GM21786 (cell line): ENCODE data around the gene POLR3K.

Experiments
- ATAC-seq: cut with Tn5 transposase; IDR thresholded peaks from one replicate; pipeline ENCODE4 v1.9.1; 2021; ENCODE audit not compliant: unreplicated experiment

The POLR3K gene

DNA sequence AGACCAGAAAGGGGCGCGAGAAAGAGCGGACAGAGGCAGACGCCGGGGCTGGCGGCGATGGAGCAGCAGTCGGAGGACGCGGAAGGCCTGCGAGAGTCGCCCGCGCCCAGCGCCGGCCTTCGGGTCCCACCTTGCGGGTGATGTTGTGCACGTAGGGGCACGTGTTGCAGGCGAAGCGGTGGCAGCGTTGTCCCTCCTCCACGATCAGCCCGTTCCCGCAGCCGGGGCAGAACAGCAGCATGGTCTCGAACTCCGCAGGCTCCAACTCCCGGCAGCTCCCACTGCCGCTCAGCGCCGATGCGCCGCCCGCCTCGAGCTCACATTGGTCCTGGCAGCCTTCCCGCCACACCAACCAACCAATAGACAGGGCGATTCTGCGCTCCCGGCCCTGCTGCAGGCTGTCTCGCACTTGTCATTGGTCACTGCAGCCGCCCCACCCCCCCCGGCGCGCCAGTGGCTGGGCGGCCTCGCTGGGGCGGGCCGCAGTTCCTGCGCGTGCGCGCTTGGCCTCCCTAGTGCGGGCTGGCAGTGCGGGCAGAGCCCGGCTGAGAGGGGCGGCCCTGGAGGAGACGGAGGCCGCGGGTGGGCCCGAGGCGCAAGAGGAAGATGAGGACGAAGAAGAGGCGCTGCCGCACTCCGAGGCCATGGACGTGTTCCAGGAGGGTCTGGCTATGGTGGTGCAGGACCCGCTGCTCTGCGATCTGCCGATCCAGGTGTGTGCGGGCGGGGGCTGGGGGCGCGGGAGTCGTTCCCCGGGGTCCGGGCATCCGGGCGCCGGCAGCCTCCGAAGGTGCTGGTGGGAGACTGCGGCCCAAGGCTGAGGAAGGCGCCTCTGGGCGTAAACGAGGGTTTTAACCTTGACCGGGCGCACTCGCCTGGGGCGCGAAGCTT, at the start of gene POLR3K, which contains the start of gene SNRNP25:
Gene POLR3K (minus strand): TSS at position 263 of the 891 bp plus-strand sequence. CDS start 22 bp downstream, at position 241.
Gene SNRNP25 (plus strand): TSS at position 483 of the 891 bp plus-strand sequence. CDS start 189 bp downstream, at position 672.
- peak; percentile 94 for ATAC-seq

DNA sequence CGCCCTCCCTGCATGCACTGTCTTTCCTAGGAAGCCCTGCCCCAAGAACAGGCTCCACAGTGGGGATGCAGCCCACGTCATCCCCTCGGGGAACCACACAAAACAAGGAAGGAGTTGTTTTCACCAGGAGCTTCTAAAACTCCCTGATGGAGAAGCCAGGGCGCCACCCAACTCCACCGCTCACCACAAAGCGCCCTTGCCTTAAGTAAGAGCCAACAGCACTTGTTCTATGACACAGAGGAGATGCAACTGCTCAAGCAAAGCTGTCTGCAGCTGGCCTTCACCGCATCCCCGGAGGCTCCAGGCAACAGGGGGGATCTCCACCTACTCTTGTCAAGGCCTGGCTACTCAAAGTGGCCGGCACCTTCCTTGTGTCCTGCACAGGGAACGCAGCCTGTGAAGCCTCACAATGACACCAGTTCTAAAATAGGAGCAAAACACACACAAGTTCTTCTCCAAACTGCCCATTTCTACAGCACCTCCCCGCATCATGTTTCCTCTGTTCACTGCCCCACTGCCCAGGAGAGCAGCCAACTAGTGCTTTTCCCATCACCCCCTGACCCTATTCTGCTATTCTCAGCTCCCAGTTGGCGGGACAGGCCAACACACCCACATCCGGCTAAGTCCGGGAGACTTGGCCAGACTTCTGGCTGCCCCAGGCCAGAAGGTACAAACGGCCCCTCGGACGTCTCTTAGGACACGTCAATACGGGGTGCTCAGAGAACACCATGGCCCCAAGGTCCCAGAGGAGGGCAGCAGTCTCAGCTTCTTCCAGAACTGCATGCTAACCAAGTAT, 48.9 kb upstream of the POLR3K start:
- ATAC-seq = no peak

GRCh38 chr16:101586-101985, 48.2 kb upstream of the POLR3K start:
- ATAC-seq = no peak

- ATAC-seq = no peak
Measured at GRCh38 chr16:100989-101388, 47.6 kb upstream of the POLR3K start.

DNA sequence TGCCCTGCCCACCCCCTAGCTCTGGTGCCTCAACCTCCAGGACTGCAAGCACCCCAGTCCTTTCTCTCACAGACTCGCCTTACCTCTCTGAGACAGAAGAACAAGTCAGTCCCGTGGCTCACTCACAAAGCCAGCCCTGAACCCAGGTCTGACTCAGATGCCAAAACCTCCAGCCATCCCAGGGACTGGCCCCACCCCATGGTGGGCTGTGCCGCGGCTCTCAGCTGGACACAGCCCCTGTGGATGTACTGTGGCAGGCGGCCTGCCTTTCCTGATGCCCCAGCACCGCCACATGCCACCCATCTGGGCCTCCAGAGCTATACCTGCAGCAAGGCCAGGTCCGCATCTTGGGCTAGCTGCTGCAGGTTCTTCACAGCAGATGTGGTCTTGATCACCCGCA, 44.4 kb upstream of the POLR3K start:
- no peak for ATAC-seq

DNA sequence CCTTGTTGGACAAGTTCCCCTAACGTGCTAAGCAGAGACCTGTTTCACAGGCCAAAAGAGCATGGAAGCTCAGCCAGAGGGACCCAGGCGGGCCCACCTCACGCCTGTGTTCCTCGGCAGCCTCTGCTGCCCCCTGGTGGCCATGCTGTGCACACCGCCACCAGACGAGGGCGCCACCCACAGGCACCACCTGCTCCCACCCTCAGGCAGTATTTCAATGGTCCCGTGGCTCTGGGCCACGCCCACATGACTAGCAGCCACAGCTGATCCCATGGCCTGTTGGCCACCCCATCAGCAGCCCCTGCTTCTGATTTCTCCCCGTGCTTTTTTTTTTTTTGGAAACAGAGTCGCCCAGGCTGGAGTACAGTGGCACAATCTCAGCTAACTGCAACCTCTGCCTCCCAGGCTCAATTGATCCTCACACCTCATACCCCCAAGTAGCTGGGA, 43.5 kb upstream of the POLR3K start:
- ATAC-seq = peak; percentile 71

DNA sequence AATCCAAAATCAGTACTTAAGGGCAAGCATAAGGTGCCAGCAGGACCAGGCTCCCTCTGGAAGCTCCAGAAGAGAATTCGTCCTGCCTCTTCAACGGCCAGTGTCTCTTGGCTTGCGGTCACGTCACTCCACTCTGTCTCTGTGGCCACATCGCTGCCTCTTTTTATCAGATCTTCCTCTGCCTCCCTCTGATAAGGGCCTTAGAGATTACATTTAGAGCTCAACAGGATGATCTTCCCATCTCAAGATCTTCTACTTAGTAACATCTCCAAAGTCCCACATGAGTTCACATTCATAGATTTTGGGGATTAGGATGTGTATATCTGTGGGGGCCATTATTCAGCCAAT, 41.5 kb upstream of the POLR3K start:
- ATAC-seq = no peak

DNA sequence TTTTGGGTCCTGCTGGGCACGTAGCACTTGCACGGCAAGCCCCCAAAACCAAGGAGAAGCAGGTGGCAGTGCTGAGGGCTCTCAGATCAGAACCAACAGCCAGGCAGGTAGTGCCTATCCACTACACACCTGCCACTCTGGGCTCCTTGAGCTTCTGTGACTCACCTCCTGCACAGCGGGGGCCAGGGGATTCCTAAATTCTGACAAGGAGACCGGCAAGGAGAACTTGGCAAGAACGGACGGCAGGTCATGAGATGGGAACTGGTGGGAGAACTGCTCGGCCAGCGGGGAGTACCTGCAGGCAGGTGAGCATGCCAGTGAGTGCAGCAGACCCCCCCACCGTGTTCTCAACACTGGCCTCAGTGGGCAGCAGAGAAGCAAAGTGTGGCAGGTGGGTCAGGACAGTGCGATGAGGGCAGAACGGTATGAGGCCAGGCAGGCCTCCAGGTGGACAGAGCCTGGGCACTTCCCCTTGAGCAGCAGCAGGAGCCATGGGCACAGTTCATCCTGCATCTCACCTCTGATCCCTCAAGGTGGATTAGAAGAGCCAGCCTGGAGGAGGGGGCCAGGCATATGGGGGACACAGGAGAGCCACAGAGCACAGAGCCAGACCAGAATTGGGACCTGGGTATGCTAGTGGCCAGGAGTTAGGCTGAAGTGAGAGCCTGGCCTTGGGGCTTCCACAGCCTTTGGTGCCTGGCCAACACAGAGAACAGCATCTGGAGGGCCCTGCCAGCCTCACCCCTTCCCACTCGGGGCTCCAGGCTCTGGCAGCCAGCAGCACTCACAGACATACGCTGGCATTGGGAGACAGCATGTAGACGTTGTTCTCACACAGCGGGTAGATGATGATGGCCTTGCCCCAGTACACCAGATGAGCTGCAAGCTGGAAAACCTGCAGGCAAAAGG, 39.3 kb upstream of the POLR3K start:
- ATAC-seq = no peak

GRCh38 chr16:91484-91883, 38.1 kb upstream of the POLR3K start:
- no peak for ATAC-seq

DNA sequence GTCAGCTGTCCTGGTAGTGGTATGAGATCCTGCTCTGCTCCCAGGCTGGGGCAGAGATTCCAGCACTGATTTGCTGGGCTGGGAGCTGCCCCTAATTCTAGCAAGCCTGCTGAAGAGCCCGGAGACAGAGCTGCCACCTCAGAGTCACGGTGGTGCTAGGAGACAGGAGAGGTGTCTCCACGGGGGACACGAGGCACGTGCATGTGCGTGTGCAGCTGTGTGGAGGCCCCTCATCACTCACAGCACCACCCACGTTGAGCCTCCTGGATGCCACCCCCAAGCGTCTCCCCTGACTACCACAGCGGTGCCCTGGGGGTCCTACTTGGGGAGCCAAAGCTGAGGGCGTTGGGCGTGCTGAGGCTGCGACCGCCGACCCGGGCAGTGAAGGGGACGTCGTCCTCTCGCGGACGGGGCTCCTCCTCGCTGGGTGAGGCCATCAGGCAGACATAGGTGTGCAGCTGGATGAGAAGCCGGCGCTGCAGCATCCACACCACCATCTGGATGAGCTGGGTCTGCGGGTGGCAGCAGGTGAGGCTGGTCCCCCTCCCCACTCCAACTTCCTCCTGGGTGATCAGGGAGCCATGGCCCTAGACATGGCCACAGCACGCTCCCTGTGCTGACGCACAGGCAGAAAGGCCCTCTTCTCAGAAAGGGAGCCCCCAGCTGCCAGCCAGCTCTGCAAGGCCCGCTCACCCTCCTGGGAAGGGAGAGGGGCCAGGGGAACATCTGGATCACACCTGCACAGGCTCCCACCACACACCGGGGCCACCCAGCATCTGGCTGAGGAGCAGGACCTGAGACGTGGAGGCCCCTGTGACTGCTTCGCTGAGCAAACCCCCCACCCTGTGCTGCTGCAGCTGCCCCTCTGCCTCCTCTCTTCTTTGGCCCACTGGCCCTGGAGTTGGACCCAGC, 36.2 kb upstream of the POLR3K start:
- ATAC-seq = no peak

- no peak for ATAC-seq
Measured at GRCh38 chr16:88613-89012, 35.2 kb upstream of the POLR3K start.

- no peak for ATAC-seq
Measured at GRCh38 chr16:86483-86952, 33.1 kb upstream of the POLR3K start.

DNA sequence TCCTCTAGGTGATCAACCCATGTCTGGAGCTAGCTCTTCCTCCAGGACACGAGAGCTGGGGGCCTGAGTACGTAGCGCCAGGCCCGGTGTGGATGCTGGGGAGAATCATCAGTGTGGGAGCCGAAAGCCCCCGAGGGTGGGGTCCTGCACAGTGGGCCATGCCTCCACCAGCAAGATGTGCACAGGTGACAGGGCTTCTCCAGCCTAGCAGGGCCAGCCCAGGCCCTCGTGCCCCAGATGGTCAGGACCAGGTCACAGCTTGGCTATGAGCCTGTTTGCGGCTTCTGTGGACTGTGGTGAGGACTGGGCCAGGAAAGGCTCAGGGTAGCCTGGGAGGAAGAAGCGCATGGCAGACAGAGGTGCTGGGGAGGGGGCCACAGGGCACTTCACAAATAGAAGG, 32.5 kb upstream of the POLR3K start:
- ATAC-seq = no peak

GRCh38 chr16:85407-85782, 32.0 kb upstream of the POLR3K start:
- ATAC-seq = no peak

DNA sequence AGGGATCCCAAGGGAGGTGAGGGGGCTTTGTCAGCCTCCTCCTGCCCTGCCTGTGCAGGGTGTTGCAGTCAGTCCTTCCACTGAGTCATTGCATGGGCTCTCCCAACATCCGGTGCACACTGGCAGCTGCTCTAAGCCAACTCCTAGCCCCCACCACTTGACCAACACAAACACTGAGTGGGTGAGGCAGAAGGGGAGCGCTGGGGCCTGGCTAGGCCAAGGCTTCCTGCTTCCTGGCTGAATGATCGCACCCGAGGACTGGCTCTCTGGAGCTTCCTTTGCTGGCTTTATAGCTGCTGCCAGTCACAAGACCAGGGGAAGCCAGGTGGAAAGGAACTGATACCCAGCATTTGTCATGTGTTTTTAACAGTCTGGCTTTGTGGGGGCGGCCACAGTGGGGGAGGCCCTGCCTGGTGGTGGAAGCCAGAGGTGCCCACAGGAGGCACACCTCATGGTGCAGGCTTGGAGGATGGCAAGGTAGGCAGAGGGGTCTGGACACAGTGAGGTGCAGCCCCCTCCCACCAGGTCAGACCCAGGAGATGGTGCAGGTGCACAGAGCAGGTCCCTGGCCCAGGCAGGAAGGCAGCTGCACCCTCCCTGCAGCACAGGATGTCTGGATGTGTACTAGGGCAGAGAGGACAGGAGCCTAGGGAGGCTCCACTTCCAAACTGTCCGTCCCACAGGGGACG, 31.5 kb upstream of the POLR3K start:
- peak; percentile 77 for ATAC-seq

- ATAC-seq = no peak
Measured at GRCh38 chr16:83781-84615, 30.6 kb upstream of the POLR3K start.

GRCh38 chr16:83060-83603, 29.7 kb upstream of the POLR3K start:
- ATAC-seq = no peak
